NK-92 treated with Interleukin-12 subunit alpha and Interleukin-12 subunit beta, amount 100 ng/mL, for 24 hours (cell line): ENCODE data around the gene ITGB6.
"Not testable (repeated sequence)": the region's sequence is repeated elsewhere in the genome, so short reads cannot be mapped to it uniquely, and the experiment has no call there.

Experiments
- DNase-seq: peaks from one replicate; lab custom pipeline; 2025; lab: John Stamatoyannopoulos, UW

The ITGB6 gene

GRCh38 chr2:160139991-160140390 is 60.1 kb downstream of the ITGB6 start:
- no peak for DNase-seq

GRCh38 chr2:160139350-160139749 is 60.7 kb downstream of the ITGB6 start:
- DNase-seq = no peak

- no peak for DNase-seq
These were observed 61.7 kb downstream of the ITGB6 start for GRCh38 chr2:160138406-160138805.

DNA sequence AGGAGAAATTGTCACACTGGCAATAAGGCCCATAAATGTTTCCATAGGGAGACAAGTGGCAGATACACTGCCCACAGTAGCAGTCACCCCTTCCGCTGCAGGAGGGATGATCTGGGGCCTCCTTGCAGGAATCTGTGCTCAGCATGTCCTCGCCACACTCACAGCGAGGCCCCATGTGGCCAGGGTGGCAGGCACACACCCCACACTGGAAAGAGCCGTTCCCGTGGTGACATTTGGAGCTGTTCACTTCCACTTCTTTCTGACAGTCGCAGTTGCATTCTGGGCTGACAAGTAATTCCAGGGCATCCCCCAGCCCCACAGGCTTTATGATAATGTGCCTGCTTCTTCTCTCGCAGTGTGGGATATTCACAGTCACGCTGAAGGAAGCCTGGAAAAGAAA is 62.6 kb downstream of the ITGB6 start:
- DNase-seq = no peak

DNA sequence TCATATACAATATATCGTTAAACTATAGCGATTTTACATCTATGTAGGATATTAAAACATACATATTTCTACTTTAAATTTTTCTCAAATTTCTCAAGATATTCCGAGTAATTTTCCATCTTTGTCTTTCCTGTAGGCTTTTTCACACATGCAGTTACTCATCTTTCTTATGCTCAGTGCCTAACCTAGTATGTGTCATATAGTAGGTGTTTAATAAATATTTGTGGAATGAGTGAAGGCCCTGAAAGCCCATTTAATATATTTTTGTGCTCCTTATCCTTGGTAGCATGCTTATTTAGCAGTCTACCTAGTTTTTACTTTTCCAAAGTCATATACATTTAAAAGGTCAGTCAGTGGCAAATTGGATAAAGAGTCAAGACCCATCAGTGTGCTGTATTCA is 67.3 kb downstream of the ITGB6 start:
- no peak for DNase-seq

DNA sequence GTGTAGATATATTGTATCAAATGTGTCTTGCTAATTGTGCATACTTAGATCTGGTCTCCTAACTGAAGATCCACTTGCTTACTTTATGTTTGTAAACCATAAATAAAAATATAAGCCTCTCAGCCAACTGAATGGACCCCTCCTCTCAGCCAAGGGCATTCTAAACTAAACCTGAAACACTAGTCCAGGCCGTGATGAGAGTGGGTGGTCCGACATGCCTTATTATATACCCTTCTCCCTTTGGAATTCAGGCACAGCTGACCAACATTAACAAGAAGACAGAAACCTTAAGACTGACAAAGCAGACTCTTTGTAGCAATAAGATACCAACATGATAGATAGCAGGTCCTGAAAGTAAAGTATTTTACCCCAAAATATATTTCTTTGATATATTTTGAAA is 73.3 kb downstream of the ITGB6 start:
- DNase-seq = no peak

DNA sequence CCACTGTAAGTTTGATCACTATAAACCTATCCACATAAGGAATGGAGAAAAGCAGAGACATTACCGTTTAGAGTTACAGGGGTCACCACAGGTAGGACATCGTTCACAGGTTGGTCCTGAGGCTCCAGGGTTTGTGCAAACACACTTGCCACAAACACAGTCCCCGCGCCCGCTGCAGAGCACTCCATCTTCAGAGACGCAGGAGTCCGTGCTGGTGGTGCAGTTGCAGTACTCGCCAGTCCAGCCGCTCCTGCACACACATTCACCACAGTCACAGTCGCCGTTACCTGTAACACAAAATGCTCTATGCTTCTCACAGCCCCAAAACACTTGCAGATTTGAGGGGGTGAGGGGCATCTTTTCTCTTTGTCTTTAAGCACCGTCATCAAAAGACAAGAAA is 73.8 kb downstream of the ITGB6 start:
- no peak for DNase-seq

- DNase-seq = no peak
These were observed 74.2 kb downstream of the ITGB6 start for GRCh38 chr2:160125828-160126227.

DNA sequence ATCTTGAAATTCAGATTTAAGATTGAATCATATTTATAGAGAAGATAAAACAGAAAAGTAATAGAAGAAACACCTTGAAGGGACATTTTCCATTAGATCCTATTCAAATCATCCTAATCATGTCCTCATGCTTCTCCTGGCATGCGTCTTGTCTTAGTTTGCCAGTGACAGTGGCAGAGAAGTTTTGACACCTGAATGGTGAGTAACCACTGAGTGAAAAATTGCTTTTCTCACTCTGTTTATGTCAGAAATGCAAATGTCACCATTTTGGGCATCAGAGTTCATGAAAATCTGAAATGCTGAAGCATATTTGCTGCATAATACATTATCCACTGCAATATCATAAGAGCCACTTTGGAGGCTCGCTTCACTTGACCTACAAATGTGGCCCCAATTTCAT is 74.7 kb downstream of the ITGB6 start:
- no peak for DNase-seq

GRCh38 chr2:160124571-160124970 is 75.5 kb downstream of the ITGB6 start:
- no peak for DNase-seq

- DNase-seq = not testable (repeated sequence)
These were observed 85.4 kb downstream of the ITGB6 start for GRCh38 chr2:160114721-160115120.

DNA sequence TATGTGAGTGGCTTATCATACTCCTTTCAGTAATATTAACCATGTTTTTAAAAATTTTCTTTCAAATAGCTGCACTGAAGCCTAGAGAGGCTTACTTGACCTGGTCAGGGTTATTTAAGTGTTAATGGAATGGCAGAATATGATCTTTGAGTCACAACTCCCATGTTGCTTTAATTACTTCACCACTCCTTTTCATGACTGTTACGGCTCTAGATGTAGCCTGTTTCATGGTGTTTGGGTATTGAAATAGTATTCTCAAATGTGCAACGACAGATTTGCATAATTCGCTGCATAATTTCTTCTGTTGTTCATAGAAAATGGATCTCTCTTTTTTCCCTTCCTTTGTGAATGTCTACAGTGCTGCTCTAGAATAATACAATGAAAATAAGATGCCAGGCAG is 86.1 kb downstream of the ITGB6 start:
- no peak for DNase-seq

DNA sequence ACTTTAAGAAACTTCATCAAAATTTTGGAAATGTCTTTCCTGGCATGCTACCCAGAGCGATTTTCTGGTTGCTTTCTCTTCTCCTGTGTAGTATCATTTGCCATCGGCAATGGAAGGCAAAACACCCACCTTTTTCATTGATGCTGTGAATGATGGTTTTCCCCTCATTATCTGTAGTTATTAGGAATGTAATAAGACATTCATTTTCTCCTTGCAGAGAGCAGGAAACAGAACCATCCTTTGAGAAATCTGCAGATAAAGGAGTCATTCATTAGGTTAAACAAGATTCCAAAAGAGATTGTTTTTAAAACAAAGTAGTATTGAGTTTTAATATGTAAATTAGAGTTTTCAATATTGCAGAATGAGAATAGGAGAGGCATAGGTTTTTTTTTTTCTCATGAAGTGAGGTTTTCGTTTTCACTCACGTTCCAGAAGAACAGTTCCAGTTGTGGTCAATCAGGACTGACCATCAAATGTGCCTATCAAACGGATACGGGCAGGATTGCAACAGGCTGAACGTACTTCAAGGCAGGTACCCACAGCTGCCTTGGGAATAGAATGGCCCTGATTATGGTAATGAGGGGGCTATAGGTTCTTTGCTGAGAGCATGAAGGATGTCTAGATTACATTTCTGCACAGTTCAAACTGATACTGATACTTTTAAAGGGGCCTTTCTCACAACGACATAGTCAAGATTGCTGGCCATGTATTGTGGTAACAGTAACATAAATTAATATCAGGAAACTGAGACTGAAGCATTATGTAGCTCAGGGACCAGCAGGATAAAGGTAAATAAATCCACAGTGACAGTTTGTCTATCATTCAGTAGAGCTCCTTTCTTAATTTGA is 87.9 kb downstream of the ITGB6 start:
- DNase-seq = no peak

DNA sequence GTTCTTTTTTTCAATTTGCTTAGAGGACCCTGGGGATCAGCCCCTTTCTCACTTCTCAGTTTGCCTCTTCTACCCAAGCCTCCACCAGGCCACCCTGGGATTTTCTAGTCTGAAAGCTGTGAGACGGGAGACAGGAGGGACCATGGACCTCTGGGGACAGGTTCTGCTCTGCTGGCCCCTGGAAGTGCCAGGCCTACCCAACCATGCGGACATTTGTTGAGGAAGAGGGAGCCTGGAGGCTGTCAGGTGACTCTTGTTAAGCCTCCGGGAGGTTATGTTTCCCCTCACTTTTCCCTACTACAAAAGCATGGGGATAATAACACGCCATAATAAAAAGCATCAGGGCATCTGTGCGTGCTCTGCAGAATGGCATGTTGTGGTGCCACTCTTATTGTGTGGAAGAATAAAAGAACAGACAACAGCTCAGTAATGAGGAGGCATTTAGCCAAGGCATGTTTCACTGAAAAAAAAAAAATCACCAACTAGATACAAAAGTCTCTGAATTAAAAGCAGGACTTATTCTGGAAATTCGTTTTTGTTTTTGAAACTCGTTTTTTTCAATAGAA is 89.3 kb downstream of the ITGB6 start:
- no peak for DNase-seq

GRCh38 chr2:160109939-160110673 is 90.0 kb downstream of the ITGB6 start:
- peak; percentile 37 for DNase-seq

DNA sequence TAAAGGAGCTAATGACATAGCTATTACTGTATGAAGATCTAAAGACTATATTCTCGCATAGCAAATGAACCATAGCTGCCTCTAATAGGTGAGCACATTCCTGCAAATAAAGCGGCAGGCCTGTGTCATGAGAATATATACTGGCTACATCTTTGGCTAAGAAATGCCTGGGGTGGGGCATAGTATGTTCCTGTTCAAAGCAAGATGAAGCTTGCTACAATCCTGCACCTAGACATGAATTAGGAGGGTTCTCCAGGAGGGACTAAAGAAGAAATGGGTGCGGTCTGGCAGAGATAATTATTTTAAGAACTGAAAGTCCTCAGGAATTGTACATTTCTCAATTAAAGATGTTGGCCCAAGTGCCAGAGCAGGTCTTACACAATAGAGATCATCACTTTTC is 90.8 kb downstream of the ITGB6 start:
- DNase-seq = no peak

DNA sequence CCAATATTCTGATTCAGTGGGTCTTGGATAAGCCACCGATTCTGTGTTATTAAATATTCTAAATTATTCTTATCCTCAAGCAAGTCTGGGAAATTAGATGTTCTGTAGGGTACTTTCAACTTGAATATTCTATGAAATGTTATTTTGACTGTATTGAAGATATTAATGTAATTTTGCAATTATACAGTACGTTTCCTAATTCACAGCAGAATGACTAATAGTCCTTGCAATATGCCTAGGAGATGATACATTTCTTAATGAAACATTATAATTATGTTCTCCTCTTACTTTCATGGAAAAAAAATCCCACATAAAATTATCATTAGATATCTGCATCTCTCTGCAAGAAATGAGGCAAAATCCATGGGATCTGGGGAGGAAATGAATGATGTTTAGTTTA is 91.4 kb downstream of the ITGB6 start:
- DNase-seq = no peak

DNA sequence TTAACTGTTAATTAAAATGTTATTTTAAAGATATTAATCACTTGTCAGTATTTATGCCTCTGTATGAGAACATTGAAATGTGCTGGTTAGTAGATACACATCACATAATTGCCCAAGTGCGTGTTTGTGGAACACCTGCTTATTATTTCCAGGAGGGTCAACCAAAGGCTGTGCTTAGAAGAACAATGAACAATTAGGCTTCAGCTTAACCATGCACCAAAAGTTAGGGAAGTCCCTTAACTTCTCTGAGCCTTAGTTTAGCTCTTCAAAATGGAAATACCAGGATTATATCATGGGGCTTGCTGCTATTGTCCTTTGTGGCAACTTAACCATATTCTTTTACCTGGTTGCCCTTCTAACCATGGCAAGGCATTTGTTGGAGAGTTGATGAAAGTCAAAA is 94.7 kb downstream of the ITGB6 start:
- DNase-seq = no peak

DNA sequence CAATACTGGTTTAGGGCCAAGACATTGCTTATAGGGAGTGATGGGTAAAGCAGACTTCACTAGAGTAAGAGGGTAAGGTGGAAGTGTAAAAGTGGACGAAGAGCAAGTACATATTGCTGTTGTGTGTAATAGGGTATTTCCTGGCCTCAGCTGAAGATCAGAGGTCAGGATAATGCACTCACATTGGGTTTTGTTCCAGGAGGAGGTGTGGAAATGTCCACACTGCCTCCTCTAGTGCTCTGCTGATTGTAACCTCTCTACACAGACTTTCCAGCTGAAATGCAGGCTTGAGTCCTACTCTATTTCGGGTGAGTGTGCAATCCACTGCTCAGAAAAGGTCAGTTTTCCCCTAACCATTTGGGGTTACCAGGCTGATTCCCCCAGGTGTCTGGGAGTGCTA is 96.0 kb downstream of the ITGB6 start:
- no peak for DNase-seq

DNA sequence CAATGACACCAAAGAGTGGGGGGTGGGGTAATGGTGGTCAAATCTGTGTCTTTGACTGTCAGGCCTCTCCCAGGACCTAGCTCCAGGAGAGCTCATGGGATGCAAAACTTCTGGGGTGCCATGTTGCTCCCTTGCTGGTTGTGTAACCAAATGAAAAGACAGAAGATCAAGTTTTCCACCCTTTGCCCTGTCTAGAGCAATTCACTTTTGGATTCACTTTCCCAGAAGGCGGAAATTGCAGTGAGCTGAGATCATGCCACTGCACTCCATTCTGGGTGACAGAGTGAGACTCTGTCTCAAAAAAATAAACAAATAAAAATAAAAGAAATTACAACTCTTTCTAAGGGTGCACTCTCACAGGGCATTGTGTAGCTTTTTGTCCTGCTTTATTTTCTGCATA is 102.7 kb downstream of the ITGB6 start:
- DNase-seq = no peak

DNA sequence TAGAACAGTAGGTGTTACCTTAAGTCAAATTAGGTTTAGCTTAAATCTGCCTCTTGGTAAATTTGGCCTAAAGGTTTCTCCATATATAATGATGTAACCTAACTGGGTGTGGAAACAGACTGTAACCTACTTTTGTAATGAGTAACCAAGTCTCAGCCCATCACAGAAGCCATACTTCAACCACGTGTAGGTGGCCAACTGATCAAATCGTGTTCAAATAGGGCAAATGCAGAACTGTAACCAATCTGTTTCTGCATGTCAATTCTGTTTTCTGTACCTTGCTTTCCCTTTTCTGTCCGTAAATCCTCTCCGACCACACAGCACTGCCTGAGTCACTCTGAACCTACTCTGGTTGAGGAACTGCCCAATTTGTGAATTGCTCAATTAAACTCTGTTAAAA is 103.7 kb downstream of the ITGB6 start:
- DNase-seq = no peak

- DNase-seq = no peak
These were observed 107.6 kb downstream of the ITGB6 start for GRCh38 chr2:160092445-160092844.

DNA sequence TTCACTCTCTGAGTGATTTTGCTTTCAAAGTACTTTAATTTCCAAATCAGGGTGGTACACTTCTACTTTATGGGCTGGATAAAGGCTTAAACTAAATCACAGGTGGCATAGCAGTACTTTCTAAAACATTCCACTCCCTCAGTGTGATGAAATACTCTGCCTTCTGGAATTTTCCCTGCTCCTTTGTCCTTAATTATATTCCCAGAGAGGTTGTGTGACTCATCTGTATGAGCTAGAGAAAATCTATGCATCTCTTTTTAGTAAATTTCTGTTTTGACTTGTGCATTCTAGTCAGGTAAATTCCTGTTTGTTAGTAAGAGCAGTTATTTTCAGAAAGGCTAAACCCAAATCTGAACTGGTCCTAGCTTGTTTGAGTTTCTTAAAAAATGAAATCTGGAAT is 108.7 kb downstream of the ITGB6 start:
- DNase-seq = no peak
